Pancreas (tissue), 10 donors: ENCODE data around the gene PHLDA3. TPM values are rescaled to one million over a fixed set of nuclear protein-coding genes. Genes with fewer than 3 reads are reported as not detected.

Source experiments
- ATAC-seq, 4 donors: fragments of 200-7000 bp; cut with Tn5 transposase; one replicate each; pipeline versions ENCODE4 v1.8.0 to v1.9.1; 2020; ENCODE audit warnings: mild to moderate bottlenecking in 4 of 4, moderate library complexity in 4 of 4
- DNase-seq, 6 donors: peaks; one replicate each; pipeline ENCODE4 v3.0.0-alpha.2; 2020
- FAIRE-seq: peaks from 2 replicates; lab custom pipeline; 2012; peaks lifted over from hg19 to GRCh38; lab: Jason Lieb, UNC
- H3K27ac ChIP-seq, 4 donors: fragments of 200-600 bp; sonication (generic); 1 replicate in 3 of 4; 2 replicates in 1 of 4; pipeline versions ENCODE4 v1.5.0 to v1.8.0; 2020
- H3K27me3 ChIP-seq, 4 donors: fragments of 200-600 bp; one replicate each; pipeline ENCODE4 v1.8.0; 2021
- H3K36me3 ChIP-seq, 3 donors: fragments of 200-600 bp; sonication (generic) in 1 of 3; one replicate each; pipeline versions ENCODE4 v1.5.0 to v1.8.0; 2020 to 2021
- H3K4me1 ChIP-seq, 3 donors: fragments of 200-600 bp; one replicate each; pipeline ENCODE4 v1.8.0; 2021
- H3K4me3 ChIP-seq, 4 donors: fragments of 200-600 bp; sonication (generic) in 2 of 4; one replicate each; pipeline versions ENCODE4 v1.5.0 to v1.8.0; 2020 to 2021
- H3K9me3 ChIP-seq, 4 donors: fragments of 200-600 bp; one replicate each; pipeline ENCODE4 v1.8.0; 2021
- CTCF ChIP-seq, 4 donors: fragments of 200-600 bp; sonication (generic) in 3 of 4; IDR thresholded peaks; one replicate each; pipeline versions ENCODE4 v1.5.0 to v1.8.0; 2021; ENCODE audit warnings: antibody characterized with exemption in 4 of 4
- WGBS, 2 donors: extraction: QIAGEN DNeasy Blood & Tissue Kit; methylation state at CpG; one replicate each; pipeline ENCODE4 v1.1.7; 2013; 5-methylcytosine and 5-hydroxymethylcytosine counted together
- intact Hi-C, 3 donors: fragments of 100-400 bp; cut with DNase I; formaldehyde crosslinking; loops; one replicate each; pipeline versions ENCODE4 v1.11.1 to v1.14.2; 2022
- polyA plus RNA-seq, 2 donors: library from polyadenylated mRNA; stranded (reverse); fragments of 200-250 nt; gene quantifications; one replicate each; pipeline ENCODE4 v1.2.3, GENCODE V29; 2013
- total RNA-seq, 6 donors: library from RNA; stranded (reverse); fragmentation: NEBNext Ultra II Directional in 4 of 6; extraction: Animal tissue kit (Norgen Biotek cat#: 25700) in 4 of 6; gene quantifications; one replicate each; pipeline versions ENCODE4 v1.2.1 to v1.2.4, GENCODE V29; 2021 to 2023
- donor health status: healthy with polysubstance abuse.
- donor health status: DM: no; HTN: no; CAD: no; lungs with moderate emphysema.
- donor health status: DM: no; HTN: no; CAD: no.
- donor health status: control.
- donor health status: control.
- donor health status: Bipolar disorder and iron deficiency.
- donor health status: DM: yes; HTN: yes; CAD: no.
- donor health status: DM: no; HTN: no; CAD: no.
- donor health status: DM: no; HTN: no; CAD: no.
- donor health status: DM: yes; HTN: yes; CAD: no.

PHLDA3 gene
- total and polyA plus RNA-seq, 8 donors = 8.6 to 24.4 (median 12.8) TPM

GRCh38 chr1:201515895-201516294 lies 46.9 kb upstream of the PHLDA3 start:
- Histone ChIP-seq H3K4me3 (no peak overlapping the region), H3K9me3 (no peaks in the 10 kb centered on the region), H3K27ac (no peak overlapping the region), H3K36me3 (no peaks in the 10 kb centered on the region), H3K4me1 (peaks cover 8 to 16% (median 12%) of the 10 kb centered on the region in 3 donors), H3K27me3 (no peaks in the 10 kb centered on the region)
- intact Hi-C loops = loop anchor here in 2 of 3 donors (2.0 to 5.0 kb wide), 2 partner anchors 31 to 34 kb away; no protein-coding TSS in a partner anchor
- FAIRE-seq (no peak), DNase-seq (no peak), ATAC-seq (no peak)
- 92 to 97% methylated on average over 1 of the region's 1 CpG for WGBS, 2 donors
- no peak for TF ChIP-seq CTCF (IDR thresholded peaks at IDR 0.05)

GRCh38 chr1:201515062-201515750 lies 46.2 kb upstream of the PHLDA3 start:
- WGBS, 2 donors = 43 to 52% methylated on average over 9 of the region's 9 CpGs
- peak in 1 of 4 donors; percentile 7 for ATAC-seq
- TF ChIP-seq CTCF (IDR thresholded peaks at IDR 0.05) = no peak
- Histone ChIP-seq H3K36me3 (no peaks in the 10 kb centered on the region), H3K27me3 (no peaks in the 10 kb centered on the region), H3K4me1 (peaks cover 8 to 16% (median 12%) of the 10 kb centered on the region in 3 donors), H3K4me3 (no peak overlapping the region), H3K27ac (peak overlapping the region in 1 of 4 donors; percentile 36), H3K9me3 (no peaks in the 10 kb centered on the region)
- no peak for DNase-seq
- intact Hi-C loops = loop anchor here in 2 of 3 donors (2.0 to 5.0 kb wide), 2 partner anchors 30 to 33 kb away; no protein-coding TSS in a partner anchor
- FAIRE-seq = no peak

DNA sequence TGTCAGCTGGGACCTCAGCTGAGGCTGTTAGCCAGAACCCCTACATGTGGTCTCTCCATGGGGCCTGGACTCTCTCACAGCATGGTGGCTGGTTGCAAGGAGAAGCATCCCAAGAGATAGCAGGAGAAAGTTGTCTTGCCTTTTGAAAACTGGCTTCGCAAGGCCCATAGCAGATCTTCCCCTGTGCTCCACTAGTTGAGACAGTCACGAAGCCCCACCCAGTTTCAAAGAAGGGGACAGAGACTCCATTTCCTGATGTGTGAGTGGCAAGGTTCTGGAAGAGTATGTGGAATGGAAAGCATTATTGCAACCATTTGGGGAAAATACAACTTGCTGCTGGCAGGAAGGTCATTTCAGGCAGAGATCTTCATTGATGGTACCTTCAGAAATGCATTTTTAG lies 45.5 kb upstream of the PHLDA3 start:
- Histone ChIP-seq H3K27me3 (no peaks in the 10 kb centered on the region), H3K36me3 (no peaks in the 10 kb centered on the region), H3K4me3 (no peak overlapping the region), H3K9me3 (no peaks in the 10 kb centered on the region), H3K27ac (peak overlapping the region in 1 of 4 donors; percentile 36), H3K4me1 (peaks cover 8 to 16% (median 12%) of the 10 kb centered on the region in 3 donors)
- FAIRE-seq (no peak), ATAC-seq (no peak), DNase-seq (no peak)
- 92 to 100% methylated on average over 2 of the region's 2 CpGs for WGBS, 2 donors
- no peak for TF ChIP-seq CTCF (IDR thresholded peaks at IDR 0.05)
- intact Hi-C loops = loop anchor here in 1 of 3 donors (2.0 kb wide), 1 partner anchor 30 kb away; no protein-coding TSS in a partner anchor

GRCh38 chr1:201513498-201514243 lies 44.7 kb upstream of the PHLDA3 start:
- ATAC-seq (no peak), FAIRE-seq (no peak), DNase-seq (no peak)
- WGBS, 2 donors = 90 to 94% methylated on average over 6 of the region's 6 CpGs
- H3K36me3 ChIP-seq = no peaks in the 10 kb centered on the region
- intact Hi-C loops = loop anchor here in 1 of 3 donors (2.0 kb wide), 1 partner anchor 29 kb away; no protein-coding TSS in a partner anchor
- no peak overlapping the region for H3K27ac ChIP-seq
- no peak for TF ChIP-seq CTCF (IDR thresholded peaks at IDR 0.05)
- H3K27me3 ChIP-seq = no peaks in the 10 kb centered on the region
- peaks cover 8 to 16% (median 12%) of the 10 kb centered on the region in 3 donors for H3K4me1 ChIP-seq
- H3K9me3 ChIP-seq = no peaks in the 10 kb centered on the region
- no peak overlapping the region for H3K4me3 ChIP-seq
